HG02938 (cell line): ENCODE measurements around the gene FARS2.

Experiments
- ATAC-seq: cut with Tn5 transposase; IDR thresholded peaks from one replicate; pipeline ENCODE4 v1.9.1; 2021; ENCODE audit warnings: mild to moderate bottlenecking, moderate library complexity; ENCODE audit not compliant: unreplicated experiment

FARS2 gene

DNA sequence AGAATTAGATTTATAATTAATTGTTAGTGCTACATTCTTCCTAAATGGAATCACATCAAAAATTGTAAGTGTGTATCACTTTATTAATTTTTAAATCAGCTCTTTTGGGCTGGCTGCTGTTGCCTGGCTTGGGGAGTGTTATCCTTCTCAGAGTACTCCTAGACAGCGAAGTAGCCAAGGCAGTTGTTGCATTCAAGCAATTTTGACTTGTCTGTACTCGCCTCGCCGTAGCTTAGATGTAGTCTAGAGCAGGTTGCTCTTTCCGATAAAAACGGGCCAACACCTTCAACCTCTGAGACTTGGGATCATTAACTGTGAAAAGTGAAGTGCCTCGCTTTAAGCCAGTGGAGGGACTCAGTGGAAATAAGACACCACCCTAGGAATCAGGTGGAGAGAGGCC, 151.3 kb downstream of the FARS2 start:
- no peak for ATAC-seq

DNA sequence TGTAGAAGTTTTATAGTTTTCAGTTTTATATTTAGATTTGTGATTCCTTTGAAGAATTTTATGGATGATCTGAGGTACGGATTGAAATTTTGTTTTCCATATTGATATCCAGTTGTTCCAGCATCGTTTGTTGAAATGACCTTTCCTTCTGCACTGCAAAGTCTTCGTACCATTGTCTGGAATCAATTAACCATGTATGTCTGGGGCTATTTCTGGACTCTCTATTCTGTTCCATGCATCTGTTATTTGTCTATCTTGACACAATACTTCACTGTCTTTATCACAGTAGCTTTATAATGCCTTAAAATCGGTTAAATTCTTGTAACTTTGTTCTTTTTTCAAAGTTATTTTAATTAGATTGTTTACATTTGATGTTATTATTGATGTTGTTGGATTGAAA, 154.9 kb downstream of the FARS2 start:
- no peak for ATAC-seq

DNA sequence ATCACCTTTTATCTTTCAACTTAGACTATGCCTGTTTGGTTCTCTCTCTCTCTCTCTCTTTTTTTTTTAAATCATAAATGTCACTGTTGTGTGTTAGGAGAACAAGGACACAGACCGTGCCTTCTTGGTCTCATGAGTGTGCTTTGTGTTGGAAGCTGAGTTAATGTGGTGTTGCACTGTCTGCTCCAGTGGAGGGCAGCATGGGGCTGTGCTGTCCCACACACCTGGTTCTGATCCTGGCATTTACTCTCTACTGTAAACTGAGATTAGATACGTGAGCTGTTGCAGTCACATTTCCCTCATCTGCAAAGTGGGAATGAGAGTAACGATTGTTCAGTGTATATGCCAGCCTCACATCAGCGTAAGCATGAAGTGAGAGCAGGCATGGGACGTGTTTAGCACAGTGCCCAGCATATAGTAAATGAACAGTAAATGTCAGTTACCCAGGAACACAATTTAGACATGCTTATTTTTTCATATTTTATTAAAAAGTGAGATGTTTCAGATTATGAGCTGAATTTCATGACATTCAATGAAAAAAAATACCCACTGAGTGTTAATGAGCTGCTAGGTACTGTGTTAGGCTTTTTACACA, 161.1 kb downstream of the FARS2 start:
- ATAC-seq: no peak

DNA sequence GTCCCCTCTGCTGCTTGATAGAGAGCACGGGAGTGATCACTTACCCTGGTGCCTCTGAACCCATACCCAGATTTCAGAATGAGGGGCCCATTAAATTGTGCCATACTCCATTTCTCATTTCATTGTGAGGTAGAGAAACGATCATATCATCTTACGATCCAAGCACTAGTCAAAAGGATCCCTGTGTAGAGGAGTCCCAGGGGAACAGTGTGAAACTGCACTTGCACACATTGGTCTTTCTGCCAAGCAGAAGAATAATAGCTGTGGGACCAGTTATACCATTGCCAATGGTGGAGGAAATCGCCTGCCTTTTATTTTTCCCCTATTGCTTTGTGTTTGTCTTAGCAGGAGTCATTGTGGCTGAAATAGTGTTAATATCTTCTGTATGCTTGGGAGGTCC, 161.9 kb downstream of the FARS2 start:
- no peak for ATAC-seq

DNA sequence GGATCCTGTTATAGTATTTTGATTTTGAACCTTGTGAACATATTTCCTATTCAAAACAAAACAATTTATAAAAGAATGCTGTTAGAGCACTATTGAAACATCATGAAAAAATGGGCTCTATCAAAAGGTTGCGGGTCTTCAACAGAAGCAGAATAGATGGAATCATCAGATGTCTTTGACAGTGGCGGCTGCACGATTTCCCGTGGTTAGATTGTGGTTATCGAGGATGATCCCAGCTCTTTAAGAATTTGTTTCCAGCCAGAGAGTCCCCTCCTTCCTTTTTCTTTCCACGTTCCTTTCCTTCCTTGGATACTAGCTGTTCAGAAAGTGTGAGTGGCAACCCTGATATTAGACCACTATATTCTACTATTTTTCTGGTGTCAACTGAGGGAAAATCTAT, 163.4 kb downstream of the FARS2 start:
- no peak for ATAC-seq

DNA sequence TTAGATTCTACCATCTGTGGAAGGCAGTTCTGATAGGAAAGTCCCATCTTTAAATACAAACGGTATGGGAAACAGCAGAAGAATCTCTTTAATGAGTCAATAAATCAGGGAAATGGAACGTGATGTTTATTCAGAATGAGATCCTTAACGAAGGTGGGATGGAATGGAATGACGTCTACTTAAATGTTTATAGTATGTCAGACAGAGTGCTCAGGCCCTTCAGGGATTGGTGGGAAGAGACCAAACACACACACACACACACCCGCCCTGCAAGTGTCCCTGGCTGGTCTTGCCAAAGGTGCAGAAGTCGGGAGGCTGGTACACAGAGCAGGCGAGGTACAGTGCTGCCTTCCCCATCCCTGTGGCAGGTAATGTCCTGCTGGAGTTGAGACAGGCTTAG, 164.0 kb downstream of the FARS2 start:
- ATAC-seq: no peak

DNA sequence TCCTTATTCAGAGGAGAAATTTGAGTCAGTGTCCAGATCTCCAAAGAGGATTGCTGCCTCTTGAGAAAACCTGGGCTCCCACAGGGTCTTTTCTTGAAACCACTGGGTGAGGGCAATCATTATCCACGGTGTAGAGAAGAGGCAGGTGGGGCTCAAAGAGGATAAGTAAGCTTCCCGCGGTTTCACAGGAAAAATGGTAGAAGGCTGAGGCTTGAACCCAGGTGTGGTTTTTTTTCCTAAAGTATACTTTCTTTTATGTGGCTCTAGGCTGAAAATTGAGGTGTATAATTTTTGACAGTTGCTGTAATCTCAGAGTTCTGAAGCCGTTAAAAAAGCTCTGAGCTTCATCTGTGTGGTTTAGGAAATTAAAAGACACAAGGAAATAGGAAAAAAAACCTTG, 164.5 kb downstream of the FARS2 start:
- ATAC-seq: no peak

DNA sequence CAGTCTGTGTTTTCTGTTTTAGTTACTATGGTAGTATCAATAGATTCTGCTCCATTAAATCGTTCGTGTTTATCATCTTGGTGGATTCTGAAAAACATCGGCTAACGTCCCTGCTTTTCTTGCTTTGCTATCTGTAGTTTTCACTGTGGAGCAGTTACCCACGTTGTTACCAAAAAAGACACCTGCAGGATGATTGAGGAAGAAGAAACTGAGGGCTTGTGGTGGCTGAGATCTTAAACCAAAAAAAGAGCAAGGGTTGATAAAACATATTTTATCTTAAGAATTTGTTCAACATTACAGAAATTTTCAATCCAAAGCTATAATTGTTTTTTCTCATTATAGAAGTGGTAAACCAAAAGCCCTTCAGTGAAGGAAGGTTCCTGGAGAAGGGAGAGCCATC, 166.3 kb downstream of the FARS2 start:
- no peak for ATAC-seq

DNA sequence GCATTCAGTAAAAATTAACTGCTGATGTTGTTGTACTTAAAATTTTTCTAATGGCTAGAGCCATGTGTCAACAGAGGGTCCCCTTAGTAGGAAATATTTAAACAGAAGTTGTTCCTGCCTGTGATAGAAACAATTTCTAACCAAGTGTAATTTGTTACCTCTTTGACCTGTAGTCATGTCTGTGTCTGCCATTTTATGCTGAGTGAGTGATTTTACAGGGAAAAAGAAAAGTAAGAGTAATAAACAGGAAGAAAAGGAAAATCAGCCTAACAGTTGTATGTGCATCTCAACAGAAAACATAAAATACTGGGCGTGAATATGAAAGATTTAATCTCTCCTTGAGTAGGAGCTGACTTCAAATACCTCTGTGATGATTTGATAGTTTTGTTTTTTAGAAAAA, 172.0 kb downstream of the FARS2 start:
- no peak for ATAC-seq

DNA sequence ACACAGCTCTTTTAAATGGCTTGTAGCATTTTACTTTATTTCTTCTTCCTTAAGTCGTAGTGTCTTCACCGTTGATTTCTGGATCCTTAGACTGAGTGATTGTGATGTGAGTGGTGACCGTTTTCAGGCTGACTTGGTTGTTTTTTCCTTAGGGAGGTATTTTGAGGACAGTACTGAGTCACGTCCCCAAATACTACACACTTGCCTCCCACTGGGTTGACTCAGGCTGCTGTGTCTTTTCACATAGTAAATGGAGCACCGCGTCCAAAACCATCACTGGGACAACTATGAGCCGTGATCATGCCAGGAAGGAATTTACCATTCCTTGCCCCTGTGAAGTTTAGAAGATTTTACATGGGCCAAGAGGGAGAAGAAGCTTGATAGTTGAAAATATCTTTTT, 174.1 kb downstream of the FARS2 start:
- no peak for ATAC-seq

DNA sequence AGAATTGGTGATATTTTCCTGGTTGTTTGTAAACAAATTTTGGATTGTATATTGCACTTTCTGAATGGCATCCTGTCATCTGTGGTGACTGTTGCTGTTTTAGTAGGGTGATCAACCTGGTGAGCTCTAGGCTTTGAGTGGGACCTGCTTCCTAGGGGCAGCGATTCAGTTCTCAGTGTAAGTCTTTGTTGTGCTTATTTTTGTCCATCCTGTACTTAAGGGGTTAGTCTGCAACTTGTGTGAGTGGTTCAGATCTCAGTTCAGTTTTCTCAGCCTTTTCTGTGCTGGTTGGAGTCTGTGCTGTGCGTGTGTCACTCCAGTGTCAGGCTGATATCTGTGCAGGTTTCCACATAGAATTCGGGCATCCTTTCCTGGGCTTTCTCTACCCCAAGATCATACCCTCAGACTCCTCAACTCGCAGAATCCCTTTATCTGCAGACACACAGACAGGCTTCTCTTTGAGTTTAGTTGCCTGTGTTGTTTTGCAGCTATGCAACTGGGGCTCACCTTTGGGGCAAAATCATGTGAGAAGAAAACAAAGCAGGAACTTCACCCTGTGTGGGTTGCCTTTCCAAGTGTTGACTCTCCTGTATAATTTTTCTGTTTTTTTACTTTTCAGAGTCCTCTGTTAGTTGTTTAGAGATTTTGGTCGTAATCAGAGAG, 177.7 kb downstream of the FARS2 start:
- no peak for ATAC-seq

DNA sequence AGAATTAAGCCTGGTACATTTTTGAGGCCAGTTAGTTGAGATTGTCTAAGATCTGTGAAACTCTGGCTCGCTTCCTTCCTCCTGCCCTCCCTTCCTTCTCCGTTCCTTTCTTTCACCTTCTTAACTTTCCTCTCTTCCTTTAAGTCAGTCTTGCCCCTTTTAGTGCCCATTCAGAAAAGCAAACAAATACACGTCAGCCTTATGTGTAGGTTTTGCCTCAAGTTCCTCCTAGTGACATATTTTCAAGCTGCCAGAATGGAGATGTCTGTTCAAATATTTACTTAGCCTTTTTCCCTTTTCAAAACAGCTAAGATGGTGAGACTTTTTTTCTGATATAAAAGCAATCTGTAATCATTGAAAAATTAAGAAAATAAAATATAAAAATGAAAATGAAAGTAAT, 178.4 kb downstream of the FARS2 start:
- ATAC-seq: no peak

DNA sequence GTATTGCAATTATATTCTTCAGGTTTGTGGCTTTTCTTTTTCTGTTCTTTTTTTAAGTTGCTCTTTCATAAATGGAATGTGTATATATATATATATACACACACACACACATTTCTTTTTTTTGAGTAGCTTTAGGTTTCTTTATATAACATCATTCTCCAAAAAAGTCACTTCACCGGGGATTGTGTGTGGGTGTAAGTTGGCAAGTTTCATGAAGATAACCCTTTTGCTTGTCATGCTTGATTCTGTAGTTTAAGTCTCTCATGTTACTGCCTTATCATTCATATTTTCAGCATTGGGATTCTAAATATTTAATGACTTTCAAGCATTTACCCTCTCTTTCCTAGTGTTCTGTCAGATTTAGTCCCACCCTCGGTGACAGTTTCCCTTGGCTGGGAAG, 181.0 kb downstream of the FARS2 start:
- no peak for ATAC-seq

DNA sequence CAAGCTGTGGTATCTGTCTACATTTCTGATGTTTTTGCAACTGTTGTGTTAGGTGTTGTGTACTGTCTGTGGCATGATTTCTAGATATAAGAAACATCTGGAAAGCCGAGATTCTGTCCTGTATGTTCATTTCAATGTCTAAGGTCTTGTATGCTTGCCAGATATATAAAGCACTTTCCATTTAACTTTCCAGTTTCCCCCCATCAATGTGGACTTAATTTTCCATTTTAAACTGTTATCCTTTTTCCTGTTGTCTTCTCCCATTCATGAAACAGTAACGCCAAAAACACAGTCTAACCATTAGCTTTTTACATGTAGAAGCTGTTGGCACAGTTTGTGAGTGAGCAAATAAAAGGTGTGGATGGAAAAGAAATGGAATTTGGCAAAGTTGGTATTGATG, 181.6 kb downstream of the FARS2 start:
- no peak for ATAC-seq

DNA sequence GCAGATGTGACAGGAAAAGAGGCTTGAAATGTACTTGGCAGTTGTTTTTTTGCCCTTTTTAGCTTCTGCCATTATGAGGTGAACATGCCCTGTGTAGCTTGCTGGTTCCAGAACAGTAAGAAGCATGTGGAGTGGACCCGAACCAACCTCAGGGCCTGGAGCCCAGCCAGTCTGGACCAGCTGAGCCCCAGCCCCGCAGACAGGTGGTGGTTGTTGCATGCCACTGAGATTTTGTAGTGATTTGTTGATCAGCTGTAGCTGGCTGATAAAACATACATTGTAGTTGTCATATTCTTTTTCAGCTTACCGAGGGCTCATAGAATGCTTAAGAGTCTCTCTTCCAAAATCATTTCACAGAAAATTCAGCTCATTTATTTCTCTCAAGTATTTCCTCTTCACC, 182.2 kb downstream of the FARS2 start:
- ATAC-seq: no peak

DNA sequence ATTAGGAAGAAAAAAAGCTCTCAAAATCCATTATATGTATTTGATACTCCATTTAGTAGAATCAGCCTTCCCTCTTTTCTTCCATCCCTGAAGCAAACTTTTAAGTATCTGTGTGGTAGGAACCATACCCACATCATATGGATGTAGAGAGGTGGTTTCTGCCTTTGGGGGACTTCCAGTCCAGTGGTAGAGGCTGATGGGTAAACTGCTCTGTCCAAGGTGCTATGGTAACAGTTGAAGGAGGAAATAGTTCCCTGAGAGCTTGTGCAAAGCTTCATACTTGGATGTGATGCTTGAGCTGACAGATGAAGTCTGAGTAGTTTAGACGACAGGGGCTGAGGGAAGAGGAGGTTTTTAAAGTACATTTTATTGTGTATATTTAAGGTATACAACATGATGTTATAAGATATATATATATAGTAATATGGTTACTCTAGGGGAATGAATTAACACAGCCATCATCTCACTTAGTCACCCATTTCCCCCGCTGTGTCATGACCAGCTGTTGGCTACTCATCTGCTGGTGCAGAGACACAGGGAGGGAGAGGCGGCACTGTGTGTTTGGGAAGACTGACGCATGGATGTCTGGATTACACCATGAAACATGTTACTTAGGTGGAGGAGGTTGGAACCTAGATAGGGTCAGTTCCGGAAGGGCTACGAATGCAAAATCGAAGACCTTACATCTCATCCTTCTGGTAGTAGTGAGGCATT, 185.2 kb downstream of the FARS2 start:
- ATAC-seq: no peak

DNA sequence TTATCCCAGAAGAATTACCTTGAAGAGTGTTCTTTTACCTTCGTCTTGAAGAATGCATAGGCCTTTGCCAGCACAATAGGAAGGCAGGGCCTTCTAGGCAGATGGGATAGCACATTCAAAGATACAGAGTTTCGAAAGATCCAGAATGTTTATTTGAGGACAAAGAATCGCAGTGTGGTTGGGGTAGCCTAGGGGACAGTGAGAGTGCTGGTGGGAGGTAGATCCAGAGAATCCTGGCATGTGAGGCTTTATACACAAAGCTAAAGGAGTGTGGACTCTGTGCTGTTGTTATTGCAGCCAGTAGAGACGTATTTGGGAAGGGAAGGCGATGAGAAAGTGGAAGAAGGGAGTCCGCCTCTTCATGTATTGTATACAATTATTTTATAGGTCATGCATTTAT, 186.6 kb downstream of the FARS2 start:
- no peak for ATAC-seq

DNA sequence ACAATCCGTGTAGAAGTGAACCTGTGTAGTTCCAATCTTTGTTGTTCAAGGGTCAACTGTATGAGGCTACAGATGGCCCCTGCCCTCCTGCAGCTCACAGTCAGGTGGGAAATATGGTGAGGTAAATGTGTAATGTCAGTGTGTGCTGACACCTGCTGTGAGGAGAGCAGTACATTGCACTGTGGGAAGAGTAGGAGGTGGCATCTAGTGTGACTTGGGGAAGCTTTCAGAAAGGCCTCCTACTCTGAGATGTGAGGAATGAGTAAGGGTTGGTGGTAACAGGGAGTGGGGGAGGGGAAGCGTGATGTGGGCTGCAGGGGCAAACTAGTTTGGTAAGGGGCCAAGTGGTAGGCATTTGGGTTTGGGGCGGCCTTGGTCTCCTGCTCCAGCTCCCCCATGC, 188.8 kb downstream of the FARS2 start:
- ATAC-seq: no peak

DNA sequence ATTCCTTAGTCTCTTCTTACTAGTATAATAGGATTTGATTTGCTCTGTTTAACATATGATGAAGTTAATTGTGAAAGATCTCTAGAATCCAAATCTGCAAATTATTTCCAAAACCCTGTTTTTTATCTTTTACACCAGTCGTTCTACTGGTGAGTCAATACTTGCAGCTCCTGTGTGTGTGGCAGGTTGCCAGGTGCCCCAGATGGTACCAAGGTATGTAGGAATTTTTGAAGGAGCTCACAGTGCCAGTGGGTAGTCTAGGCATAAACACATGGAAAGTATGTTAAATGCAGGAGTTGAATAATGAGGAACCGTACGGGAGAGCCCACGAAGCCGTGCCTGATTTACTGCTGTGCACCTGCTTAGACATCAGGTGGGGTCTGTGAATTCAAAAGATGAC, 192.2 kb downstream of the FARS2 start:
- ATAC-seq: no peak

DNA sequence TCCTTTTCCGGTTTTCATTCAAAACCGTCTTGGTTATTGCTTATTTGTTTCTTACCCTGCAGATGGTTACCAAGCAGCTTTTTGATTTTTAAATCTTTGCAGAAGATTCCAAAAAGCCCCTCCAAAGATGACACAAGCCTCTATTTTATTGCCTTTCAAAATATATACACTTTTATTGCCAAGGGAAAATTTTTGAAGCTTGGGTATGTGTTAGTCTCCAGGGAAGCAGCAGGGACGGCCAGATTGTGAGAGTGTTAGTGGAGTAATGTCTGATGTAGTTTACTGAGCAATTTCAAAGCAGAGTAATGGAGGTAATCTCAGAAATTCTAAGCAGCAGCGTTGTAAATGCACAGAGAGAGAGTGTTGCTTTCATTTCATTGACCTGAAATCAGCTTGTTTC, 193.8 kb downstream of the FARS2 start:
- no peak for ATAC-seq

DNA sequence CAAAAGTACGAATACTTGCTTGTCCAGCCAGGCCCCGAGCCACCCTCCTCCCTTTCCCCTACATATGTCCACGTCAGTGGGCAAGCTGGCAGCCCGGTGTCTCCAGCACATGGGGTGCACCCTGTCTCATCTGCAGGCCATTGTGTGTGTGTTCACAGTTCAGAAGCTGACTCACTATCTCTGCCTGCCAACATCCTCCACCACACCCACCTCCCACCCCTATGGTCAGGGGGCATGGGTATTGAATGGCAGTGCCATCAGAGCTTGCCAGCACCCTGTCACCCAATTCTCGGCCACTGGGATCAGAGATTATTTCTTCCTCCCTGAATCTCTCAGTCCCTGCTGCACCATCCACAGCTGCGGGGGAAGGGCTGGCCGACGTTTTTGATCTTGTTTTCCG, 195.7 kb downstream of the FARS2 start:
- no peak for ATAC-seq

DNA sequence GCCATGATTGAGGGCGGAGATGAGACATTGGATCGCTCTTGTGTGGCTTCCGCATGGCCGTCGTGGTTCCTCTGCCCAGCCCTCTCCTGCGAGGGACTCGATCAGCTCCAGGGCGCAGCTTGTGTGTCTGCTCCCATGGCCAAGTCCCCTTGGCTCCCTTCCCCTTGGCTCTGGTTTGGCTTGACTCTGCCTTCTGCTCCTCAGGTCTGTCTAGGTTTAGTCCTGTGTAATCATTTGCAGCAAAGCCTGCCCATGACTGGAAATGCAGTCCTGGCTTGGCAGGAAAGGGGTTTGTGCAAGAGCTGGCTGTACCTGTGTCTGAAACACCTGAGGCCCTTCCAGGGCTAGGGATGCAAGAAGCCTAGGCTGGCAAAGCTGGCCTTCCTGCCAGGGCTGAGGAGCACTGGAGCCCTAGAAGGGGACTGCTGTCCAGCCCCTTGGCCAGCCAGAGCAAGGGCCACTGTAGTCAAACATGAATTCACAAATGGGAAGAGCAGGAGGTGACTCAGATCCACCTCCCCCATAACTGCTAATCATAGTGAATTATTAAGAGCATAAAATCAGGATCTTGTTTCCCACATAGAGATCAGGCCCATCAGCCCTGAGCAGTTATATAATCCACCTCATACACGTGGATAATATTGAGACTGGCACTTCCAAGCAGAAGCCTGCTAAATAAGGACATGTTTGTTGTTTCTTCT, 196.8 kb downstream of the FARS2 start:
- no peak for ATAC-seq
